GM18520 (cell line): Measurements from ENCODE around the gene VAX1.
"Not testable (repeated sequence)": the region's sequence is repeated elsewhere in the genome, so short reads cannot be mapped to it uniquely, and the experiment has no call there.

Source experiments
- ATAC-seq: cut with Tn5 transposase; IDR thresholded peaks from one replicate; pipeline ENCODE4 v1.9.1; 2021; ENCODE audit not compliant: unreplicated experiment

Gene VAX1

GRCh38 chr10:117137911-117138642 lies at the start of gene VAX1:
TSS of gene VAX1 (minus strand) at chr10:117138270. CDS start at chr10:117138056, 214 bp downstream.
- ATAC-seq, result no peak

DNA sequence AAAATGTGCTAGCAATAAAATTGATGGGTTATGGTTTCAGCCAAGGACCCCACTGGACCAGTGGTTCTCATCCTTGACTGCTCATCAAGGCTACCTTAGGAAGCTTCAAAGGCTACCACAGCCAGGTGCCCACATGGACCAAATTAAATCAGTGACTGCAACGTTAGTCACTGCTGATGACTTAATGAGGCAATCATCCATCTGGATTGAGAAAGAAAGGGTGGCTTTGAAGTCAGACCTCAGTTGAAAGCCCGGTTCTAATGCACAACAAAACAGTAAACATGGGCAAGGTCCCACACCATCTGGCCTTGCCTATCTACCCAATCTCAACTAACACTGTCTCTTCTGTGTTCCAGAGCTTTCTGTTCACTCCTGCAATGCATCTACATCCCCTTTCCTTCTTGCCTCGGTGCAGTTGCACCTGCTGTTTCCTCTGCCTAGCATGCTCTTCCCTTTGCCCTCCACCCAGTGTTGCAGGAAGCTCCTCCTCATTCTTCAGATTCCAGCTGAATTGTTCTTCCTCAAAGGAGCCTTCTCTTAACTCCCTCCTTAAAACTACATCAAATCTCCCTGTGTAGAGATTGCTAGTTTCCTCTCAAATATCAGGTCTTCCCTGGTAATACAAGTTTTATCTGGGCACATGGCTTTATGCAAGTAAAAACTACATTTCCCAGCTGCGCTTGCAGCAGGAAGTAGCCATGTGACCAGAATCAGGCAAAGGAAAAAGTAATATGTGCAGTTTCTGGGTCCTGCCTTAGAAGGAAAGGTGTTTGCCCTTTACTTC lies 49.0 kb upstream of the VAX1 start:
- no peak for ATAC-seq

GRCh38 chr10:117185817-117186216 lies 47.7 kb upstream of the VAX1 start:
- ATAC-seq, result not testable (repeated sequence)

DNA sequence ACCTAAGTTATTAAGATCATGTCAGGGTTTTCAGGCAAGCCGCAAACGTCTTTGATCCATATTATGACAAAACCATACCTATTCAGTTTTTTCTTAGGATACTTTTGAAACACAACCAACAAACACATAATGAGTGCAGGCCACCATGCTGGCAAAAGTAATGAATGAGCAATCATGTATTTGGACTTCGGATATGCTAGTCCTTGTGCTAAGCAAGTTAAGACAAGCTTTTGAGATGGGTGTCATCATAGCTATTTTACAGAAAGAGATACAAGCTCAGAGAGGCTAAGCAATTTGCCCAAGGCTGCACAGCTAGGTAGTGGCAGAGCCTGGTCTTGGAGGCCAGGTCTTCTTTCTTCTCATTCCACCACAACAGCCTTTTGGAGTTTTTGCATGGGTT lies 46.8 kb upstream of the VAX1 start:
- ATAC-seq, result no peak

DNA sequence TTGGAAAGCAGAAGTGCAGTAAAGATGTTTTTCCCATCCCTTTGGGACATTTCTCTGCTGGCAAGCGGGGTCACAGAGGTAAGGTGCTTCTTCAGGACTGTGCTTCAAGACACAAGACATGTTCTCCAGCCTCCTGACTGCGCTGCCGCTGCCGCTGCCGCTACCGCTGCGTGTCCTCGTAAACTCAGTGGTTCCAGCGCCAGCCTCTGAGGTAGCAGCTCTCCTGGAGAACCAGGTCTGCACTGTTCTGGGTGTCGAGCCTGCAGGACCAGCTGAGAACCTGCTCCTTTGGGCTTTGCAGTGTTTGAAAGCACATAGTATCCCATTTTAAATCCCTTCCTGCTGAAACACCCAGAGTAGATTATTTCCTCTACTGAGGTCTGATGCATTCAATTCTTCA lies 46.2 kb upstream of the VAX1 start:
- no peak for ATAC-seq

- ATAC-seq, result no peak
These were observed 40.1 kb upstream of the VAX1 start for GRCh38 chr10:117178190-117178589.

DNA sequence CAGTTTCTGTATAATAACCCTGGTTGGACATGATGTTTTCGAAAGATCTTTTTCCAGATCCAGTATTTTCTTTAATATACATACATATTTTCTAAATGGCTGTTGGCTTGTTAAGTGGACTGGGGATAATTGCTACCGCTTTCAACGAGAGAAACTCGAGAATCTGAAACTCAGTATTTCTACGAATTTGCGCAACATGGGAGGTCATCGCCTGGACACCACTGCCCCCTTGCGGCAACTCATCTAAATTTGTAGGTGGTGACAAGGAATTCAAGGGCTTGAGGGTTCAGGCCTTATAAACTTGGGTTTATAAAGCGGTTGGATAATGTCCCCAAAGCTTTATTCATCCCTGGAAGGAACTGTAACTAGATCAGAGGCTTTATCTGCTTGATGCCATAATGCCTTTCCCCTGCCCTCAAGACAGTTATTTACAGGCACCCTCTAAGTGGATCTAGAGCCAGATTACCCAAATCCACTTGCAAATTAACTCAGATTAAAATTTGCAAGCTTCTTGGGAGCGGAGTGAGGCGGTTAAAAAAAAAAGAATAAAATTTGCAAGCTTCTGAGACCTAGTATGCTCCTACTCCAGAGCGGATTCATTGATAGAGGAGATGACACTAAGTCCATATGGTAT lies 37.9 kb upstream of the VAX1 start:
- ATAC-seq, result no peak

DNA sequence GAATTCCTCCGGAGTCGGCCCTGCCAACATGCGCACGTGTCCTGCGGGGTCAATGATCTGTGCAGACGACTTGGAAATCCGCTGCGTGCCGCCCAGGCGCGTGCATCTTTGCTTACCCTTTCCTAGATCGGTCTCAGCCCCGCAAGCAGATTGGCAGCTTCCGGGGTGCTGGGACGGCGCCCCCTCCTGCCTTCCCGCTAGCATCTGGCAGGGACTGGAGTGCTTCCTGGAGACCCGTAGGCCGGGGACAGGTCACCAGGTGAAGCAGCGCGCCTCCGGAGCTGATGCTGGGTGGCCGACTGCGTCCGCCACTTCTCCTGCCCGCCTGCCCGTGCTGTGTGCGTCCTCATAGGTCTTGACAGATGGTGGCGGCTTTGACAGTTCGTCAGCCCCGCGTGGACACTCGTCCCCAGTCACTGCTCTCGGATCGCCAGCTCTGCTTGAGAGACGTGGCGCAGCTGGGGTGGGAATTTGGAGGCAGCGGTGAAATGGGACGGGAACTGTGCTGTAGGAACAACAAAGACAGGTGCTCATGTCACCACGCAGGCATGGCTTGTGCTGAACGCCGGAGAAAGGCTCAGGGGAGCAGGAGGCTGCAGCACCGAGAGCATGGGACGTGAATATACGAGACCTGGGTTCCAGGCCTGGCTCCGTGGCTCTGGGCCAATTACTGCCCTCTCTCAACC lies 37.3 kb upstream of the VAX1 start:
- ATAC-seq, result no peak

GRCh38 chr10:117174439-117175214 lies 36.6 kb upstream of the VAX1 start:
- no peak for ATAC-seq

DNA sequence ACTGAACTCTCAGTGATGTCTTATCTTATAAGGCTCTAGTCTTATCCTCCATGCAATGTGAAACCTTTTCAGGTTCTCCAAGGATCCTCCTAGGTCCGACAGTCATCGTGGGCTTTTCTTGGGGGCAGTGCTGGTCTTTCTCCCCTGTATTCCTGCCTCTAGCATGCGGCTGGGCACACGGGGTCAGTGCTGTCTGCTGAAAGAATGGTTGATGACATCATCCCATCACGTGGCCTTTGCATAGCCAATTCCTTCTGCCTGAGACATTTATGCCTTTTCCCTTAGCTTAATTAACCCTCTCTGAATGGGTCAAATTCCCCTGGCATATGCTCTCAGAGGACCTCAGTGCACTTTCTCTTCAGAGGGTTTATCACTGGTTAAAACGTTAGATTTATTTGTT lies 32.2 kb upstream of the VAX1 start:
- no peak for ATAC-seq

DNA sequence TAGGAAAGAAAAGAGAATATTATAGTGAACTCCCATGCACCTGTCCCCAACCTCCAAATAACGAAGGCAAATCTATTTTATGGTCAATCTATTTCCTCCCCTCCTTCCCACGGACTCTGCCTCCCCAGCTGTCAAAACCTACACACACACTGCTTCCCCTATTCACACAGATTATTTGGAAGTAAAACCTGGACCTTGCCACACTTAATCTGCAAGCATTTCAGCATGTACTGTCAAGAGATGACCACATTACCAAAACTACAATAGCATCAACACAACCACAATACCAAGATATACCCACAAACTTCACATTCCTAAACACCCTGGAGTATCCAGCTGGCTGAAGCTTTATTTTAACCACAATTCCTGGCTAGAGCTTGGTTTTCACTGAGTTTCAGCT lies 31.4 kb upstream of the VAX1 start:
- no peak for ATAC-seq

DNA sequence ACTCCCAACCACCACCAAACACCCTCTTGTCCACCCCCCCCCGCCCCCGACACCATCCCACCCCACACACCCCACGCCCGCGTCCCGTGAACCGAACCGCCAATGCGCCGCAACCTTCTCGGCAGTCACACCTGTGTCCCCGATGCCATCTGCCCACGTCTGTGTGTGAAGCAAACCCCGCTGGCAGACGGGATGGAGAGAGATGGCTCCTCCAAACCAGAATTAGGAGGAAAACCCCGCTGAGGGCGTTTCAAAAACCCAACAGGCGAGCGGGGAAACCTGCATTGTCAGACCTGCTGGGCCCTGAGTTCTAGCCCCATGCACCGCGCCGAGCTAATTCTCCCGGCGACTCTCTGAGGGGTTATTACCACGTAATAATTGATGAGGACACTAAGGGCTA lies 30.7 kb upstream of the VAX1 start:
- ATAC-seq, result no peak

- ATAC-seq, result peak; percentile 76
These were observed 30.0 kb upstream of the VAX1 start for GRCh38 chr10:117167789-117168674.

GRCh38 chr10:117167346-117167788 lies 29.3 kb upstream of the VAX1 start:
- no peak for ATAC-seq

DNA sequence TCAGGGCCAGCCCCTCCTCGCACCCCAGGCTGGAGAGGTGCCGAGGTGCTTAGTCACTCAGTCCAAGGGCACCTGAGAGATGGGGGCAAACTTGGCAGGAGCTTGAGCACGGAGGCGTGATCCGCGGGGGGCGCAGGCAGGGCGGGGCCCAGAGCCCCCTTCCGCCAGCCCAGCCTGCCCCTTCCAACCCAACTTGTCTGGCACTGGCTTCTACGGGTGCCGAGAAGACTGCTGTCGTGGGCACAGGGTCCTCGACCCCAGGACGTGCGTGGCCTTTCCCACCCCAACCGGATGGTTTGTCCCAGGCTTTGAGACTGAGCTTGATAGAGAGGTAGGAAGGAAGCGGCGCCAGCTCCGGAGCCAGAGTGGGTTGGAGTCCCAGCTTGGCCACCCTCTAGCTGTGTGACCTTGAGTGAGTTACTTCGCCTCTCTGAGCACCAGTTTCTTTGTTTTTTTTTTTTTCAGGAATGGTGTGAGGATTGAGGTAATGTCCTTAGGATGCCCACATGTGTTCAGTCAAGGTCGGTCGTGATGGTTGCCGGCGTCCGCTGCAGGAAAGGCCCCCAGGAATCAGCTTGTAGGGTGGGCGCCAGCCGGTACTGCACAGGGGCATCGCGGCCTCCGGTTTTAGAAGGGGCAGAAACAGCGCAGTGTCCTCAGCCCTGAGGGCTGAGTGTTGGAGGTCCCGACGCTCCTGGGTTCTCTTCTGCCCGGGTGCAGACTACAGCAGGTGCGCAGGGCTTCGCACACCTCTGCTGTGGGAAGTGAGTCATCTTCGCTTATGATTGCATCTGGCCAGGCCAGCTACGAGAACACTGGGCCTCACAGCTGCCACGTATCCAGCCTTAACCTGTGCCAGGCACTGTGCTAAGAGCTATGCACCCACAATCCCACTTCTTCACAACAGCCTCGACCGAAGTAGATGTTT lies 28.6 kb upstream of the VAX1 start:
- ATAC-seq, result no peak

DNA sequence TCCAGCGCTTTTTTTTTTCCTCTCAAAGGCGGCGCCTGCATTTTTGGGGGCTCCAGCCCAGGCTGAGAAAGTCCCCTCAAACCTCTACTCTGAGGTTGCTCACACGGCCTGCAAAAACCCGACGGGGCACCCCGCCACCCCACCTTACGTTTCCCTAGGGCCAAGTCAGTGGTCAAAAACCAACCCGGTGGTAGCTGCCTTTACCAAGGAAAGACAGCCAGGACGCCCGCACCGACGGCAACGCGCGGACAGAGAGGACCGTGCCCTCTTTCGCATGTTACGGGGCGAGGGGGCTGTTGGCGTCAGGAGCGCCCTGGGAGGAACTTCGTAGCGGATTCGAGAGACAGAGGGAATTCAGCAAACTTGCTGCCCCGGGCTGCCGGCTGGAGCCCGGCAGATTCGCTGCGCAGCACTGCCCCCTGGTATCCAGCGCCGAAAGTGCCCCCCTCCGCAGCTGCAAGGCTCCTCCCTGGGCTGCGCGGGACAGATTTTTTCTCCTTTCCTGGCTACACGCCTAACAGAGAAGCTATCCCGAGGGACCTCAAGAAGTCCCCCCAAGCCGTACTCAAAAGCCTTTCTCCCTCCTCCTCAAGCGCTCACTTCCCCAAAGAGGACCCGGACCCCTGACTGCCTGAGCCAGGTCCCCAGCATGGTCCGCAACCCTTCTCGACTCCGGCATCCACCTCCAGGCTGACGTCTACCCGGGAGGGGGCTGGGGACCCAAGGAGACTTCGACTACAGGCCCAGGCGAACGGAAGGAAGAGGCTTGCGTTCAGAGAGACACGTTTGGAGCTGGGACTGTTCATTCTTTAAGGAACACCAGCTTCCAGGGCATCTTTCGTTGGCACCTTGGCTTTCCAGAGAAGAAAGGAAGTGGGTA lies 27.7 kb upstream of the VAX1 start:
- ATAC-seq, result no peak
